ENCODE results near the gene POLR3GL. TPM values are rescaled to one million over a fixed set of nuclear protein-coding genes. Genes with fewer than 3 reads are reported as not detected.

POLR3GL gene
- total RNA-seq, 1 experiment from 2014 or later: 2.9 TPM

DNA sequence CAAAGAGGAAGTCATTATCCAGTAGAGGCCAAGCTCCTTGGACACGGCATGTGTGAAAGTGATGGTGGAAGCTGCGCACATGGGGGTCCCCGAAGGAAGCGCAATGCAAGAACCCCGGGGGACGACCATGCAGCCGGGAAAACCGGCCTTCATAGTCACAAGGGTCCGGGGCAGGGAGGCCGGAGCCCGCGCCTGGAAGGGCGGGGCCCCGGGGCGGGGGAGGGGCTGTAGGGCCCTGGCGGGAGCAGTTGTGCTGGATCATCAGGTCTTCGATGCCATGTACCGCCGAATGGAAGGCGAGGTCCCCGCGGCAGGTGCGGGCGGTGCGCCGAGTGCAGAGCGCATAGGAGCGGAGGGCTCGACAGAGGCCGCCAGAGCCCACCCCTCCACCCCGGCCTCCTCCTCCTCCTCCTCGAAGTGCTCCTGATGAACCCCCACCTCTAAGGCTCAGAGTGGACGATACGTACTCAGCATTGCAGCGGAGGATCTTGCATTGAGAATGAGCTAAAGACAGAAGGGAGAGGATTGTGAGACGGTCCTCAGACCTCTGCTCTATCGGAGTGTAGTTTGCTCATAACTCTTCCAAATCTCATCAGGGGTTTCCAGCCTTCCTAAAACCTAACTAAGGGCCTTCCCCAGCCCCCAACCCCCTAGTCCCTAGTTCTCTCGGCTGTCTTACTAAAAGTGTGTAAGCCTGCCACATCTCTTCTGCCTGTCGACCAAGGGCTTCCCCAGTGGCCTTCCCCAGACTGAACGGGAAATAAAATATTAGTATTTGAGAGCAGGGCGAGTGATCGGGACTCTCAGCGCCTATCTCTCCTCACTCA lies 55.0 kb downstream of the POLR3GL start:
- TF ChIP-seq, protein P1, sequence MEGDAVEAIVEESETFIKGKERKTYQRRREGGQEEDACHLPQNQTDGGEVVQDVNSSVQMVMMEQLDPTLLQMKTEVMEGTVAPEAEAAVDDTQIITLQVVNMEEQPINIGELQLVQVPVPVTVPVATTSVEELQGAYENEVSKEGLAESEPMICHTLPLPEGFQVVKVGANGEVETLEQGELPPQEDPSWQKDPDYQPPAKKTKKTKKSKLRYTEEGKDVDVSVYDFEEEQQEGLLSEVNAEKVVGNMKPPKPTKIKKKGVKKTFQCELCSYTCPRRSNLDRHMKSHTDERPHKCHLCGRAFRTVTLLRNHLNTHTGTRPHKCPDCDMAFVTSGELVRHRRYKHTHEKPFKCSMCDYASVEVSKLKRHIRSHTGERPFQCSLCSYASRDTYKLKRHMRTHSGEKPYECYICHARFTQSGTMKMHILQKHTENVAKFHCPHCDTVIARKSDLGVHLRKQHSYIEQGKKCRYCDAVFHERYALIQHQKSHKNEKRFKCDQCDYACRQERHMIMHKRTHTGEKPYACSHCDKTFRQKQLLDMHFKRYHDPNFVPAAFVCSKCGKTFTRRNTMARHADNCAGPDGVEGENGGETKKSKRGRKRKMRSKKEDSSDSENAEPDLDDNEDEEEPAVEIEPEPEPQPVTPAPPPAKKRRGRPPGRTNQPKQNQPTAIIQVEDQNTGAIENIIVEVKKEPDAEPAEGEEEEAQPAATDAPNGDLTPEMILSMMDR (IDR thresholded peaks at IDR 0.05; ENCODE audit: insufficient read depth in 1 of 2, low read depth in 1 of 2, low read length in 1 of 2, severe bottlenecking in 1 of 2, unreplicated experiment in 1 of 2): no peak
- no peak overlapping the region for H3K4me3 Mint-ChIP-seq (ENCODE audit: unreplicated experiment)
- no peak overlapping the region for H3K27ac Mint-ChIP-seq (ENCODE audit: unreplicated experiment)
- H3K36me3 ChIP-seq (ENCODE audit: control insufficient read depth, insufficient read depth, low read length): no peaks in the 10 kb centered on the region
- DNase-seq: no peak
- intact Hi-C loops (cut with micrococcal nuclease; ENCODE audit: unreplicated experiment): no loop called here
- H3K4me3 ChIP-seq (ENCODE audit: low read depth, low read length): no peak overlapping the region
- H3K9me3 ChIP-seq: no peaks in the 10 kb centered on the region
- no peaks in the 10 kb centered on the region for H3K9me3 Mint-ChIP-seq (ENCODE audit: unreplicated experiment)
- H3K36me3 Mint-ChIP-seq (ENCODE audit: insufficient read depth, unreplicated experiment): no peaks in the 10 kb centered on the region
- peaks cover 13% of the 10 kb centered on the region for H3K4me1 ChIP-seq
- POLR2A ChIA-PET: no interaction called here
- no TSS peak for BruUV-seq (replicated peaks)
- H3K4me1 Mint-ChIP-seq (ENCODE audit: low read depth, unreplicated experiment): peaks cover 22% of the 10 kb centered on the region
- H3K27me3 Mint-ChIP-seq (ENCODE audit: insufficient read depth, unreplicated experiment): peaks cover 7% of the 10 kb centered on the region
- CTCF ChIA-PET: interaction anchor here (0.7 to 2.1 kb wide), 2 partner anchors 10 to 13 kb away, joined by 4 to 6 read pairs; no protein-coding TSS in a partner anchor
- H3K27me3 ChIP-seq (replicated peaks; ENCODE audit: control insufficient read depth, insufficient read depth, low read length): no peaks in the 10 kb centered on the region

DNA sequence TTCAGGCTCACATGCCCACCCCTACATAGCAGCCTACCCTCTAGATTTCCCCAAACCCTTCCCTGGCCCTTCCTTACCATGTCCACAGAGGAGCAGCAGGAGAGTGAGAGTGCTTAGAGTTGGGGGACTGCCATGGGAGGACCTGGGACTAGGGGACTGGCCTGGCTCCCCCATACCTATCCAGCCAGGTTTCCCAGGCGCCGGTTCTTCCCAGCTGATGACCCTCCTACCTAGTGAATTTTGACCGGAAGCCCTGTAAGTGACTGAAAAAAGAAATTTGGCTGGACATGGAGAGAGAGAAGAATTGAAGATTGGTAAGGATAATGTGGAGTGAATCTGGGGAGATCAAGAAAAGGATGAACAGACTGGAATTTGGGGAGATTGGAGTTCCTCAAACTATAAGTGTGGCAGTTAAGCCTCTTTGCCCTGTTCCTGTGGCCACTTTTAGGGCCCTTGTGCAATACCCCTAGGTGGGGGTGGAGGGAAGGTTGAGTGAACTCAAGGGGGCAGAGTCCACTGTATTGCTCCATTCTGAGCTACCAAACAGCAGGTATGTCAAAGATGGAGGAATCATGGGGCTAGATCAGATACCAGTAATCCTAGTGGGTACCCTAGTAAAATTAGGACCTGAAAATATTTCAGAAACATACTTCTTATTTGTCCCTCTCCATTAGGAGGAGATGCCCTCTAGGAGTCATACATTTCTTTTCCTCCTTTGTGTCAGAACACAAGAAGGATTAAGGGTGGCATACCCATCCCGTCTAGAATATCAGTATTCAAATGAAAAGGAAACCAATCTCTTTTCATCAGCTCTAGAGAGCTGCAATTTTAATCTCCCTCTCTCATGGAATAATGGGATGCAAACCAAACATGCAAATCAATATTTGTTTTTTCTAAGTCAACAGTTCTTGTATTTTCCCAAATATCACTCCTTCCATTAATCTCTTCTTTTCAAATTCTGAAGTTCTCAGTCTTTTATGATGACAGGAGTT lies 55.9 kb downstream of the POLR3GL start:
- Histone ChIP-seq H3K4me1 (peaks cover 13% of the 10 kb centered on the region), H3K4me3 (ENCODE audit: low read depth, low read length) (no peak overlapping the region), H3K27me3 (replicated peaks; ENCODE audit: control insufficient read depth, insufficient read depth, low read length) (no peaks in the 10 kb centered on the region), H3K9me3 (no peaks in the 10 kb centered on the region), H3K36me3 (ENCODE audit: control insufficient read depth, insufficient read depth, low read length) (no peaks in the 10 kb centered on the region)
- H3K4me3 Mint-ChIP-seq (ENCODE audit: unreplicated experiment): no peak overlapping the region
- no peak overlapping the region for H3K27ac Mint-ChIP-seq (ENCODE audit: unreplicated experiment)
- TF ChIP-seq, protein P1 (IDR thresholded peaks at IDR 0.05; ENCODE audit: insufficient read depth in 1 of 2, low read depth in 1 of 2, low read length in 1 of 2, severe bottlenecking in 1 of 2, unreplicated experiment in 1 of 2): no peak
- intact Hi-C loops (cut with micrococcal nuclease; ENCODE audit: unreplicated experiment): no loop called here
- POLR2A ChIA-PET: no interaction called here
- CTCF ChIA-PET: interaction anchor here (0.7 to 2.1 kb wide), 5 partner anchors 9 to 175 kb away, joined by 3 to 6 read pairs (median 4); partner anchors contain the start of genes NUDT17 and PIAS3
- no peaks in the 10 kb centered on the region for H3K9me3 Mint-ChIP-seq (ENCODE audit: unreplicated experiment)
- no peaks in the 10 kb centered on the region for H3K36me3 Mint-ChIP-seq (ENCODE audit: insufficient read depth, unreplicated experiment)
- peaks cover 7% of the 10 kb centered on the region for H3K27me3 Mint-ChIP-seq (ENCODE audit: insufficient read depth, unreplicated experiment)
- BruUV-seq (replicated peaks): no TSS peak
- peaks cover 23% of the 10 kb centered on the region for H3K4me1 Mint-ChIP-seq (ENCODE audit: low read depth, unreplicated experiment)
- DNase-seq: peak; percentile 60 to 69

DNA sequence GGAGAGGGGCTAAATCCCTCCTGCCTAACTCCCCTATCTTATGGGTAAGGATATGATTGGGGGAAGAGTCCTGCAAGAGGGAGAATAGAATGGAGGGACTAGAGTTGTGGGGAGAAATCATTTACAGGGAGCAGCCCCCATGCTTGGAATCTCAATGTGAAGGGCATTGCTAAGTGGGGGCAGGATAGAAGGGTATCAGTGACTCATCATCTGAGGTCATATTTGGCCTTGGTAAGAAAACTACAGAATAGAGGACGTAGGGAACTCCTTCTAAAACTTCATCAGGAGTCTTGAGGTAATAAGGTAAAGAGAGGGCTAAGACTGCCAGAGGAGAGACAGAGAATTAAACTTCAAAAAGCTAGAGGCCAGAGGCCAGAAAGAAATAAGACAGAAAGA lies 56.6 kb downstream of the POLR3GL start:
- Histone ChIP-seq H3K9me3 (no peaks in the 10 kb centered on the region), H3K27me3 (replicated peaks; ENCODE audit: control insufficient read depth, insufficient read depth, low read length) (no peaks in the 10 kb centered on the region), H3K36me3 (ENCODE audit: control insufficient read depth, insufficient read depth, low read length) (no peaks in the 10 kb centered on the region), H3K4me3 (ENCODE audit: low read depth, low read length) (no peak overlapping the region), H3K4me1 (peaks cover 13% of the 10 kb centered on the region)
- no TSS peak for BruUV-seq (replicated peaks)
- TF ChIP-seq, protein P1 (IDR thresholded peaks at IDR 0.05; ENCODE audit: insufficient read depth in 1 of 2, low read depth in 1 of 2, low read length in 1 of 2, severe bottlenecking in 1 of 2, unreplicated experiment in 1 of 2): no peak
- DNase-seq: no peak
- intact Hi-C loops (cut with micrococcal nuclease; ENCODE audit: unreplicated experiment): no loop called here
- H3K27ac Mint-ChIP-seq (ENCODE audit: unreplicated experiment): no peak overlapping the region
- H3K4me3 Mint-ChIP-seq (ENCODE audit: unreplicated experiment): no peak overlapping the region
- no peaks in the 10 kb centered on the region for H3K36me3 Mint-ChIP-seq (ENCODE audit: insufficient read depth, unreplicated experiment)
- CTCF ChIA-PET: interaction anchor here (1.0 to 2.1 kb wide), 4 partner anchors 11 to 175 kb away, joined by 3 to 6 read pairs (median 5); partner anchors contain the start of genes NUDT17 and PIAS3
- no peaks in the 10 kb centered on the region for H3K9me3 Mint-ChIP-seq (ENCODE audit: unreplicated experiment)
- peaks cover 4% of the 10 kb centered on the region for H3K27me3 Mint-ChIP-seq (ENCODE audit: insufficient read depth, unreplicated experiment)
- H3K4me1 Mint-ChIP-seq (ENCODE audit: low read depth, unreplicated experiment): peaks cover 29% of the 10 kb centered on the region
- POLR2A ChIA-PET: interaction anchor here (0.6 kb wide), 1 partner anchor 24 kb away, joined by 3 read pairs; no protein-coding TSS in a partner anchor
